Left lung (tissue), 10 donors: ENCODE results near the gene PDIA5. TPM values are rescaled to one million over a fixed set of nuclear protein-coding genes. Genes with fewer than 3 reads are reported as not detected.

Source experiments
- ATAC-seq: fragments of 200-7000 bp; cut with Tn5 transposase; one replicate; pipeline ENCODE4 v1.9.1; 2020; ENCODE audit warnings: moderate library complexity
- DNase-seq, 4 donors: peaks; one replicate each; pipeline ENCODE4 v3.0.0-alpha.2; 2013 to 2020
- H3K27ac ChIP-seq, 2 donors: fragments of 200-600 bp; sonication (generic) in 1 of 2; one replicate each; pipeline versions ENCODE4 v1.5.0 to v1.8.0; 2020 to 2021
- H3K27me3 ChIP-seq, 2 donors: fragments of 200-600 bp; sonication (generic) in 1 of 2; one replicate each; pipeline versions ENCODE4 v1.5.0 to v1.8.0; 2020 to 2021
- H3K36me3 ChIP-seq, 2 donors: fragments of 200-600 bp; sonication (generic) in 1 of 2; one replicate each; pipeline versions ENCODE4 v1.5.0 to v1.8.0; 2020 to 2021
- H3K4me1 ChIP-seq, 2 donors: fragments of 200-600 bp; one replicate each; pipeline ENCODE4 v1.8.0; 2021
- H3K4me3 ChIP-seq, 2 donors: fragments of 200-600 bp; sonication (generic) in 1 of 2; one replicate each; pipeline versions ENCODE4 v1.5.0 to v1.8.0; 2020 to 2021; ENCODE audit warnings: mild to moderate bottlenecking in 1 of 2
- H3K9me3 ChIP-seq, 2 donors: fragments of 200-600 bp; sonication (generic) in 1 of 2; one replicate each; pipeline versions ENCODE4 v1.5.0 to v1.8.0; 2020 to 2021
- intact Hi-C, 2 donors: fragments of 100-400 bp; cut with DNase I; formaldehyde crosslinking; loops; one replicate each; pipeline versions ENCODE4 v1.11.2 to v1.14.2; 2022
- polyA plus RNA-seq, 6 donors: library from polyadenylated mRNA; unstranded; fragments of 120-200 nt; gene quantifications; one replicate each; pipeline ENCODE4 v1.2.1, GENCODE V29; 2013; ENCODE audit not compliant: insufficient read length in 6 of 6
- total RNA-seq, 2 donors: library from RNA; stranded (reverse); fragmentation: NEBNext Ultra II Directional; extraction: Animal tissue kit (Norgen Biotek cat#: 25700); gene quantifications; one replicate each; pipeline ENCODE4 v1.2.1, GENCODE V29; 2021
- TF ChIP-seq, protein P1 (sequence below), 2 donors: fragments of 200-600 bp; sonication (generic) in 1 of 2; IDR thresholded peaks; one replicate each; pipeline versions ENCODE4 v1.5.0 to v1.8.0; 2021; ENCODE audit warnings: antibody characterized with exemption in 2 of 2
- donor health status: DM: no; HTN: yes; CAD: no.
- donor health status: DM: no; HTN: no; CAD: no.

PDIA5 gene
- total and polyA plus RNA-seq, 8 donors, result 26.3 to 44.8 (median 29.3) TPM

DNA sequence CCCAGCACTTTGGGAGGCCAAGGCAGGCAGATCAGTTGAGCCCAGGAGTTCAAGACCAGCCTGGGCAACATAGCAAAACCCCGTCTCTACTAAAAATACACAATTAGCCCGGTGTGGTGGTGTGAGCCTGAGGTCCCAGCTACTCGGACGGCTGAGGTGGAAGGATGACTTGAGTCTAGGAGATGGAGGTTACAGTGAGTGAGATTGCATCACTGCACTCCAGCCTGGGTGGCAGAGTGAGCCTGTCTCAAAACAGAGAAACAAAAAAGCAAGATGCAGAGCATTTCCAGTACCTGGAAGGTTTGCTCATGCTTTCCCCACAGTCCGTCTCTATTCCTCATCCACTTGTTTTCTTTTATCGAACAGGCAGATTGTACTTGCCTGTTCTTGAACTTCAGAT is 3.8 kb upstream of the PDIA5 start:
- Histone ChIP-seq H3K4me1 (peaks cover under 1 to 7% of the 10 kb centered on the region in 2 donors), H3K27me3 (no peaks in the 10 kb centered on the region), H3K9me3 (no peaks in the 10 kb centered on the region), H3K4me3 (no peak overlapping the region), H3K27ac (no peak overlapping the region), H3K36me3 (no peaks in the 10 kb centered on the region)
- TF ChIP-seq, protein P1, sequence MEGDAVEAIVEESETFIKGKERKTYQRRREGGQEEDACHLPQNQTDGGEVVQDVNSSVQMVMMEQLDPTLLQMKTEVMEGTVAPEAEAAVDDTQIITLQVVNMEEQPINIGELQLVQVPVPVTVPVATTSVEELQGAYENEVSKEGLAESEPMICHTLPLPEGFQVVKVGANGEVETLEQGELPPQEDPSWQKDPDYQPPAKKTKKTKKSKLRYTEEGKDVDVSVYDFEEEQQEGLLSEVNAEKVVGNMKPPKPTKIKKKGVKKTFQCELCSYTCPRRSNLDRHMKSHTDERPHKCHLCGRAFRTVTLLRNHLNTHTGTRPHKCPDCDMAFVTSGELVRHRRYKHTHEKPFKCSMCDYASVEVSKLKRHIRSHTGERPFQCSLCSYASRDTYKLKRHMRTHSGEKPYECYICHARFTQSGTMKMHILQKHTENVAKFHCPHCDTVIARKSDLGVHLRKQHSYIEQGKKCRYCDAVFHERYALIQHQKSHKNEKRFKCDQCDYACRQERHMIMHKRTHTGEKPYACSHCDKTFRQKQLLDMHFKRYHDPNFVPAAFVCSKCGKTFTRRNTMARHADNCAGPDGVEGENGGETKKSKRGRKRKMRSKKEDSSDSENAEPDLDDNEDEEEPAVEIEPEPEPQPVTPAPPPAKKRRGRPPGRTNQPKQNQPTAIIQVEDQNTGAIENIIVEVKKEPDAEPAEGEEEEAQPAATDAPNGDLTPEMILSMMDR (IDR thresholded peaks at IDR 0.05), result no peak
- DNase-seq (no peak), ATAC-seq (no peak)
- intact Hi-C loops, result no loop called here

DNA sequence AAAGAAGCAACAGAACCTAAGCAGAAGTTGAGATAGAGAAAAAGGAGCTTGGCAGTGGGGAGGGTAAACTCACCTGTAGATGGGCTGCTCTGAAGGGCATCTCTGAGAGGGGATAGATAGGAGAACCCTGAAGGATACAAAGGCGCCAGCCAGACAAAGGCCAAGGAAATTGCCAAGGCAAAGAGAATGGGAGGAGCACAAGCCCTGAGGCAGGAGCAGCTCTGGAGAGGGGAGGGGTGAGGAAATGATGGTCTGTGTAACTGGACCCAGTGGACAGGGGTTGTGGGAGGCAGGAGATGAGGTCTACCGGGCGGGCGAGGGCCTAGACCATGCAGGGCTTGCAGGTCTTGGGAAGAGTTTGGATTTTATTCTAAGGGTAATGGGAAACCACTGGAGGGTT is 2.3 kb upstream of the PDIA5 start:
- TF ChIP-seq, protein P1 (IDR thresholded peaks at IDR 0.05), result no peak
- intact Hi-C loops, result no loop called here
- Histone ChIP-seq H3K36me3 (no peaks in the 10 kb centered on the region), H3K9me3 (no peaks in the 10 kb centered on the region), H3K27ac (no peak overlapping the region), H3K4me3 (no peak overlapping the region), H3K4me1 (peaks cover 11 to 19% of the 10 kb centered on the region in 2 donors), H3K27me3 (no peaks in the 10 kb centered on the region)
- ATAC-seq, result no peak
- no peak for DNase-seq

DNA sequence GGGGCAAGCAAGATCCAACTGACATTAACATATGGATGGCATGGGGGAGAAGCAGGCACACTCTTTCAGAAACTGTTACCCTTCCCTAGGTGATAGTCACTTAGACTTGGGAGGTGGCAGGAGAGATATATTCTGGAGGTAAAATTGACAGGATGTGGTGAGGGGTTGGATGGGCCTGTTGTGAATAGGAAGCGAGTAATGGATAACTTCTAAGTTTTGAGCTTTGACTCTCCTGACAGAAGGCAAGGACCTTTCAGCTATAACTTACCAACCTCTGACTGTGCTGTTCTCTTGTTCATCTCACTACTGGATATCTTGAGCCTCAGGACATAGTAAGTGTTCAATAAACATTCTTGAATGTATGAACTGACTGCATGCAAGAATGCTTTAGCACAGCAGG is 1.9 kb upstream of the PDIA5 start:
- Histone ChIP-seq H3K36me3 (no peaks in the 10 kb centered on the region), H3K4me1 (peaks cover 11 to 19% of the 10 kb centered on the region in 2 donors), H3K27ac (no peak overlapping the region), H3K27me3 (no peaks in the 10 kb centered on the region), H3K9me3 (no peaks in the 10 kb centered on the region), H3K4me3 (no peak overlapping the region)
- ATAC-seq (no peak), DNase-seq (no peak)
- intact Hi-C loops, result no loop called here
- TF ChIP-seq, protein P1 (IDR thresholded peaks at IDR 0.05), result no peak

DNA sequence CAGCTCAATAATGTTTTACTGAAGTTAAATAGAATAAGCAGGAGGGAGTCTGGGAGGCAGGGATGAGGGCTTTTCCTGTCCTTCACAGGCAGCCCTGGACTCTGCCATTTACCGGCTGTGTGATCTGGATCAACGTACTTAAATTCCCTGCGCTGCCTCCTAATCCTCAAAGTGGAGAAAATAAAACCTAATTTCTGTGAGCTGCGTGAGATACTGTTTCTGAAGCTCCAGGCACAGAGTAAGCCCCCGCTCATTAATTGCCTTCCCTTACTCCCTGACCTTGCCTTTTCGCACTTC is 278 bp upstream of the PDIA5 start:
- Histone ChIP-seq H3K4me3 (peak overlapping the region; percentile 90 to 94), H3K27me3 (no peaks in the 10 kb centered on the region), H3K36me3 (no peaks in the 10 kb centered on the region), H3K9me3 (no peaks in the 10 kb centered on the region), H3K27ac (no peak overlapping the region), H3K4me1 (peaks cover 17 to 34% of the 10 kb centered on the region in 2 donors)
- intact Hi-C loops, result no loop called here
- ATAC-seq, result no peak
- TF ChIP-seq, protein P1 (IDR thresholded peaks at IDR 0.05), result no peak
- no peak for DNase-seq

DNA sequence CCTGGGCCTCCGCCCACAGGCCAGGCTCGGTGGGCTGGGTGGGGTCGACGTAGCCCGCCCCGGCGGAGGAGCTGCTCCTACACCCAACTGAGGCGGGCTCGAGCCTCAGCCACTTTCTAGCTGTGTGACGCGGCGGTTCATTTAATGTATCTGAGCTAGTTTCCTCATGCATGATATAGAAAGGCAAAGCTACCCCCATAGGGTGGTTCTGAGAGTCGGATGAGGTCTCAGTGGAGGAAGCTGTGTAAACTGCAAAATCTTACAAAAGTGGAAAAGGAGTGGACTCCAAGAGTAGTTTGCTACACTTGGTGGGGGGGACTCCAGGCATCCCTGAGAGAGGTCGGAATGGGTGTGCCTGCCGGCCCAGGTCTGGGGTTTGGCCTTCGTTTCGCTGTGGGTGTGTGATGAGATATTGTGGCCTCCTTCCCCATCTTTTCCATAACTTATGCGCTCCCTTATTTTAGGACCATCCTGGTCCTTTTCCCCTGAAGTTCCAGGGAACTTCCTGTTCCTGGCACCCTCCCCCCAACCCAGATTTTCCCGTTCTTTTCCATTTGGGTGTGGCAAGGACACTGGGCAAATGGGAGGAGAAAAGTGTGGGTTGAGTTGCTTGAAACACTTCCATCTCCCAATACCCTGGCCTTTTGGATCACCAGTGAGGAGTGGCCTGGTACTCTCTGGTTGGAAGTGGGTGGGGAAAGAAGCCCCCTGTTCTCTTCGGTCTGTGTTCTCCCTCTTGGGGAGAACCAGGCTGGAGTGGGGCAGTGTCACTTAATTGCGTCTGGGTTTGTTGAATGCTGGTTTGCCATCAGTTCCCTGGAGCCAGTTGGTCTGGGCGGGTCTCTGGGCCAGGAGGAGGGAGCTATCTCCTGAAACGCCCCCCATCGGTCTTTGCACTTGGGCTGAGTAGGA is 1.1 kb downstream of the PDIA5 start:
- ATAC-seq (peak; percentile 41), DNase-seq (no peak)
- intact Hi-C loops, result no loop called here
- H3K4me3 ChIP-seq, result peak overlapping the region; percentile 90 to 94
- no peaks in the 10 kb centered on the region for H3K9me3 ChIP-seq
- TF ChIP-seq, protein P1 (IDR thresholded peaks at IDR 0.05), result no peak
- H3K36me3 ChIP-seq, result no peaks in the 10 kb centered on the region
- H3K27me3 ChIP-seq, result no peaks in the 10 kb centered on the region
- H3K27ac ChIP-seq, result peak overlapping the region; percentile 76 to 87
- H3K4me1 ChIP-seq, result peaks cover 24 to 44% of the 10 kb centered on the region in 2 donors
